LNCaP clone FGC (cell line): Measurements from ENCODE around the gene FSTL1.
A peak's percentile ranks its signal among the peaks of the same experiment; 100 is the strongest.

ENCODE experiments used
- DNase-seq: peaks from one replicate; pipeline ENCODE4 v3.0.0-alpha.2; 2011; ENCODE audit warnings: low read depth
- H3K4me3 ChIP-seq: 2 replicates; pipeline ENCODE4 v1.5.1; 2011; ENCODE audit warnings: mild to moderate bottlenecking, low read depth, low read length, control low read depth
- TF ChIP-seq, protein P1 (sequence below): IDR thresholded peaks from 2 replicates; pipeline ENCODE4 v1.5.1; 2012; ENCODE audit warnings: mild to moderate bottlenecking; ENCODE audit not compliant: control insufficient read depth, insufficient read depth; ENCODE audit errors: extremely low read depth

Gene FSTL1

GRCh38 chr3:120352017-120352416 lies 98.8 kb downstream of the FSTL1 start:
- TF ChIP-seq, protein P1, sequence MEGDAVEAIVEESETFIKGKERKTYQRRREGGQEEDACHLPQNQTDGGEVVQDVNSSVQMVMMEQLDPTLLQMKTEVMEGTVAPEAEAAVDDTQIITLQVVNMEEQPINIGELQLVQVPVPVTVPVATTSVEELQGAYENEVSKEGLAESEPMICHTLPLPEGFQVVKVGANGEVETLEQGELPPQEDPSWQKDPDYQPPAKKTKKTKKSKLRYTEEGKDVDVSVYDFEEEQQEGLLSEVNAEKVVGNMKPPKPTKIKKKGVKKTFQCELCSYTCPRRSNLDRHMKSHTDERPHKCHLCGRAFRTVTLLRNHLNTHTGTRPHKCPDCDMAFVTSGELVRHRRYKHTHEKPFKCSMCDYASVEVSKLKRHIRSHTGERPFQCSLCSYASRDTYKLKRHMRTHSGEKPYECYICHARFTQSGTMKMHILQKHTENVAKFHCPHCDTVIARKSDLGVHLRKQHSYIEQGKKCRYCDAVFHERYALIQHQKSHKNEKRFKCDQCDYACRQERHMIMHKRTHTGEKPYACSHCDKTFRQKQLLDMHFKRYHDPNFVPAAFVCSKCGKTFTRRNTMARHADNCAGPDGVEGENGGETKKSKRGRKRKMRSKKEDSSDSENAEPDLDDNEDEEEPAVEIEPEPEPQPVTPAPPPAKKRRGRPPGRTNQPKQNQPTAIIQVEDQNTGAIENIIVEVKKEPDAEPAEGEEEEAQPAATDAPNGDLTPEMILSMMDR = no peak
- H3K4me3 ChIP-seq = no peak overlapping the region
- DNase-seq = no peak

GRCh38 chr3:120350401-120350941 lies 100.3 kb downstream of the FSTL1 start:
- TF ChIP-seq, protein P1 = no peak
- DNase-seq = peak; percentile 31
- H3K4me3 ChIP-seq = peak overlapping the region; percentile 70

DNA sequence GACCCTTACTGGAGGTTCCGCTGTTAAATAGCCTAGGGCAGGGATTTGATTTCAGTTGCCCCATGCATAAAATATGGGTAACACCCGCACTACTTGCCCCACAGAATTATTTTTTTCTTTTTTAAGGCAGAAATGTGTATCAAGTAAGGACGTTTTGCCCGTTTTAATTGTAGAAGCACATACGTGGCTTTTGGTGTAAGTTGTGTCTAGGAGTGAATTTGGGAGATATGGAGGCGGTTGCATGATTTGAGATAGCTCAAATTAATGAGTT lies 101.0 kb downstream of the FSTL1 start:
- no peak for DNase-seq
- H3K4me3 ChIP-seq = peak overlapping the region; percentile 70
- TF ChIP-seq, protein P1 = no peak

DNA sequence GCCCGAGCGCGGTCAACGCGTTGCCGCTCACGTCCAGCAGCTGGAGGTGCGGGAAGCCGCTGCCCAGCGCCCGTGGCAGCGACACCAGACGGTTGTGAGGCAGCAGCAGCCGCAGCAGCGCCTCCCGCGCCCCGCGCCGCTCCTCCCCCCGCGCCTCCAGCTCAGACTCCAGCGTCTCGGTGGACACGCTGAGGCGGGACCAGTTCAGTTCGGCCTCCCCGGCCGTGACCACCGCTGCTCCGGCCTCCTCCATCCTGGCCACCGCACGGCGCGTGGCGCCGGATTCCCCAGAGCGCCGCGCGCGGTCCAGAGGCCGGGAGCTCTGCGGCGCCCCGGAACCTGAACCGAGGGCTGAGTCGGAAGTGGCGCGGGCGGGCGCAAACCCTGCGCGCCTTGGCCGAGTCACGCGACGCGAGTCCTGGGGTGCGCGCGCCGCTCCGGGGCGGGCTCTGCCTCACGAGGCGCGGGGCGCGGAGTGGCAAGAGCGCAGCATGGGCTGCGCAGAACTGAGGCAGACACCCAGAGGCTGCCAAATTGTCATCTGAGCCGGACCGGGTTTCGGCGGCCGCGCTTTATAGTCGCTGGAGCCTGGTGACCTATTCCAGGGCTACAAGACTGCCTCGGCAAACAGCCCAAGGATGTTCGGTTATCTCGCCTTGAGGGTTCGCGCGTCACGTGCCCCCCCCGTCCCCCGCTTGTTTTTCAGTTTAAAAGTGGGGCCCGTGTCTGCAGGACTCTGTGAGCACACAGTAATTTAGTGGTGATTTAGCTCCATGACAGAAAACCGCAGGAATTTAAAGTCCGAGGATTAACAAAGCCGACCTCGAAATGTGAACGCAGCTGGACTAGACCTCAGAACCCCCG lies 101.6 kb downstream of the FSTL1 start, which contains the start of gene LRRC58:
Gene LRRC58, minus strand, starts transcription at position 364 of the 864 bp plus-strand sequence. Its CDS starts 111 bp downstream, at position 253.
- TF ChIP-seq, protein P1 = peak; percentile 47
- H3K4me3 ChIP-seq = peak within 1 kb of the TSS; percentile 70
- DNase-seq = peak; percentile 92

DNA sequence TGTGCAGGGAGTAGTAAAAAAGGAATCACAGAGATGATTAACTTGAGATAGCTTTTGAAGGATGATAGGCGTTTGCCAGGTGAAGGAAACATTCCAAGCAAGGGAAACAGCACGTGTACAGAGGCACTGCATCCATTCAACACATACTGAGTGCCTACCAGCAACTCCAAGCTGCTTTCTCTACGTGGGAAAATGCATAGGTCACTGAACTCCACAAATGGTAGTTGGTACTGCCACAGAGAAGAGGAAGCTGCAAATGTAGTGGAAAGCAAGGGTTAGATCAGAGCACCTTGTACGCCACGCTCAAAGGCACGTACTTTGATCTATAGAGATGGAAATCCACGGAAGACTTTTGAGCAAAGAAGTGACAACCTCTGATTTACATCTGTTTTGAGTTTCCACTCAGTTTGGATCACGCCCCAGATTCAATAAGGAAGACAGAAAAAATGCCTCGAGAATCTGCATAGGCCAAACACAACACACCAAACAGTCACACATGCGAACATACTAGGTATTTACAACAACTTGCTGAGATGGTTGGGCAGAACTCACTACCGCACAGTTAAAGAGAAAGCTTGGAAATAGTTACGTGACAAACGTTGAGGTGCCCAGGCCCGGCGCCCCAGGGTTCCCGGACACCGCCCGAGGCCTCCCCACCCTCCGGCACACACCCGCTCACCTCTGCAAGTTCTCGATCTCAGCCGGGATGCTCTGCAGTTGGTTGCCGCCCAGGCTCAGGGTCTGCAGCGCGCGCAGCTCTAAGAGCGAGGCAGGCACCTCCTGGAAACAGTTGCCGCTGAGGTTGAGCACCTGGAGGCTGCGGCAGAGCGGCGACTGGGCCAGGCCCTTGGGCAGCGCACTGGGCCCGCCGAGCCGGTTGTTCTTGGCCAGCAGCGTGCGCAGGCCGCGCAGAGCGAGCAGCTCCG lies 102.5 kb downstream of the FSTL1 start:
- peak overlapping the region; percentile 70 for H3K4me3 ChIP-seq
- no peak for DNase-seq
- TF ChIP-seq, protein P1 = no peak

GRCh38 chr3:120344349-120344748 lies 106.4 kb downstream of the FSTL1 start:
- DNase-seq = no peak
- TF ChIP-seq, protein P1 = no peak
- H3K4me3 ChIP-seq = no peak overlapping the region
